ENCODE measurements around the gene GLI1. TPM values are rescaled to one million over a fixed set of nuclear protein-coding genes. Genes with fewer than 3 reads are reported as not detected.

The GLI1 gene
- total RNA-seq, 4 donors from 2014 or later: 1.0 TPM; not detected in 3

- H3K36me3 ChIP-seq: no peaks in the 10 kb centered on the region
- intact Hi-C loops (cut with DNase I; ENCODE audit: low total_unique reads) (no loop called here), in situ Hi-C loops (cut with MboI; ENCODE audit: low sequenced_read_pairs in 4 of 4) (no loop called here)
- peaks cover 36 to 41% (median 36%) of the 10 kb centered on the region in 3 donors for H3K27me3 ChIP-seq
- TF ChIP-seq, protein P1, sequence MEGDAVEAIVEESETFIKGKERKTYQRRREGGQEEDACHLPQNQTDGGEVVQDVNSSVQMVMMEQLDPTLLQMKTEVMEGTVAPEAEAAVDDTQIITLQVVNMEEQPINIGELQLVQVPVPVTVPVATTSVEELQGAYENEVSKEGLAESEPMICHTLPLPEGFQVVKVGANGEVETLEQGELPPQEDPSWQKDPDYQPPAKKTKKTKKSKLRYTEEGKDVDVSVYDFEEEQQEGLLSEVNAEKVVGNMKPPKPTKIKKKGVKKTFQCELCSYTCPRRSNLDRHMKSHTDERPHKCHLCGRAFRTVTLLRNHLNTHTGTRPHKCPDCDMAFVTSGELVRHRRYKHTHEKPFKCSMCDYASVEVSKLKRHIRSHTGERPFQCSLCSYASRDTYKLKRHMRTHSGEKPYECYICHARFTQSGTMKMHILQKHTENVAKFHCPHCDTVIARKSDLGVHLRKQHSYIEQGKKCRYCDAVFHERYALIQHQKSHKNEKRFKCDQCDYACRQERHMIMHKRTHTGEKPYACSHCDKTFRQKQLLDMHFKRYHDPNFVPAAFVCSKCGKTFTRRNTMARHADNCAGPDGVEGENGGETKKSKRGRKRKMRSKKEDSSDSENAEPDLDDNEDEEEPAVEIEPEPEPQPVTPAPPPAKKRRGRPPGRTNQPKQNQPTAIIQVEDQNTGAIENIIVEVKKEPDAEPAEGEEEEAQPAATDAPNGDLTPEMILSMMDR (IDR thresholded peaks at IDR 0.05 in 4 of 5, conservative IDR thresholded peaks at IDR 0.05 in 1 of 5): no peak
- no peak for TF ChIP-seq POLR2A (IDR thresholded peaks at IDR 0.05)
- H3K4me1 ChIP-seq: peaks cover 12% of the 10 kb centered on the region in 2 donors
- H3K9me3 ChIP-seq: no peaks in the 10 kb centered on the region
- peak overlapping the region in 1 of 4 donors; percentile 10 for H3K27ac ChIP-seq
- DNase-seq (no peak), ATAC-seq (no peak)
- peak overlapping the region in 1 of 4 donors; percentile 47 for H3K4me3 ChIP-seq
These were observed 18.4 kb downstream of the GLI1 start for GRCh38 chr12:57477710-57478681.

- H3K9me3 ChIP-seq: no peaks in the 10 kb centered on the region
- H3K27ac ChIP-seq: no peak overlapping the region
- peaks cover 29 to 35% (median 31%) of the 10 kb centered on the region in 3 donors for H3K27me3 ChIP-seq
- DNase-seq (no peak), ATAC-seq (no peak)
- in situ Hi-C loops (cut with MboI; ENCODE audit: low sequenced_read_pairs in 4 of 4): no loop called here
- intact Hi-C loops (cut with DNase I; ENCODE audit: low total_unique reads): no loop called here
- no peaks in the 10 kb centered on the region for H3K36me3 ChIP-seq
- H3K4me1 ChIP-seq: peaks cover 12% of the 10 kb centered on the region in 2 donors
- TF ChIP-seq POLR2A (IDR thresholded peaks at IDR 0.05): no peak
- H3K4me3 ChIP-seq: no peak overlapping the region
These were observed 19.4 kb downstream of the GLI1 start for GRCh38 chr12:57479043-57479375.

- Histone ChIP-seq H3K27me3 (peaks cover 24 to 29% (median 25%) of the 10 kb centered on the region in 3 donors), H3K27ac (no peak within 1 kb of the TSS), H3K36me3 (no peaks in the 10 kb centered on the region), H3K9me3 (no peaks in the 10 kb centered on the region), H3K4me1 (peaks cover 12% of the 10 kb centered on the region in 2 donors), H3K4me3 (no peak within 1 kb of the TSS)
- in situ Hi-C loops (cut with MboI; ENCODE audit: low sequenced_read_pairs in 4 of 4): no loop called here
- intact Hi-C loops (cut with DNase I; ENCODE audit: low total_unique reads): no loop called here
- ATAC-seq: no peak
- no peak for DNase-seq
- TF ChIP-seq, protein P1 (IDR thresholded peaks at IDR 0.05 in 4 of 5, conservative IDR thresholded peaks at IDR 0.05 in 1 of 5): no peak
- no peak for TF ChIP-seq POLR2A (IDR thresholded peaks at IDR 0.05)
These were observed 20.0 kb downstream of the GLI1 start, which contains the start of gene ARHGAP9 for GRCh38 chr12:57479376-57480115. Gene ARHGAP9 (minus strand): TSS chr12:57479866. CDS start chr12:57479406, 460 bp downstream.

DNA sequence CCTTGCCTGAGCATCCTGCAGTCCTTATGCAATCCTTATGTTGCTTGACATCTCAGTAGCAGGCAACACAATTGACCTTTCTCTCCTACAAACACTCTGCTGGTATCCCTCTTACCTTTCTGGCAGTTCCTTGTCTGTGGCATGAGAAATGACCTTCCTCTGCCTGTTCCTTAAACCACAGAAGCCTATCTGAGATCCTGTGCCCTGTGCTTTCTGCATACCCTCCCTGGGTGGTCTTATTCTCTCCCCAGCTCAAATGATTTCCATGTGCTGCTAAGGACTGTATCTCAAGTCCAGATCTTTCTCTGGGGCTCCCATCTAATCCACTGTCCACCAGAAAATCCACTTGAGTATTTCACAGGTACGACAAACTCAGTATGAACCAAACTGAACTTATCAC lies 22.1 kb downstream of the GLI1 start:
- Histone ChIP-seq H3K27me3 (peaks cover 4 to 8% (median 4%) of the 10 kb centered on the region in 3 donors), H3K4me1 (no peaks in the 10 kb centered on the region), H3K9me3 (no peaks in the 10 kb centered on the region), H3K36me3 (no peaks in the 10 kb centered on the region), H3K4me3 (no peak overlapping the region), H3K27ac (no peak overlapping the region)
- intact Hi-C loops (cut with DNase I; ENCODE audit: low total_unique reads) (no loop called here), in situ Hi-C loops (cut with MboI; ENCODE audit: low sequenced_read_pairs in 4 of 4) (no loop called here)
- no peak for ATAC-seq
- no peak for DNase-seq
- TF ChIP-seq POLR2A (IDR thresholded peaks at IDR 0.05): no peak
- TF ChIP-seq, protein P1 (IDR thresholded peaks at IDR 0.05 in 4 of 5, conservative IDR thresholded peaks at IDR 0.05 in 1 of 5): no peak

DNA sequence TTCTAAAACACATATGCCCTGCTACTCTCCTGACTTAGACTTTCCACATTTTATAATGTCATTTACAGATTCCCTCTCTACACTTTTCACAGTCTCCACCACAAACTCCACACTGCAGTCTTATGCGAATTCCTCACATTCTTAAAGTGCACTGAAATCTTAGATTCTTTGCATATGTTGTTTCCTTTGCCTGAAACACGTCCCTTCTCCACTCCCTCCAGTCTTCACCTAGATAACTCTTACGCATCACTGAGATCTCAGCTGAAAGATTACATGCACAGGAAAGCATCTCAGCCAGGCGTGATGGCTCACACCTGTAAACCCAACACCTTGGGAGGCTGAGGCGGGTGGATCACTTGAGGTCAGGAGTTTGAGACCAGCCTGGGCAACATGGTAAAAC lies 23.9 kb downstream of the GLI1 start:
- Histone ChIP-seq H3K9me3 (no peaks in the 10 kb centered on the region), H3K4me1 (peaks cover 0 to 4% of the 10 kb centered on the region in 2 donors), H3K27me3 (no peaks in the 10 kb centered on the region), H3K4me3 (no peak overlapping the region), H3K27ac (no peak overlapping the region), H3K36me3 (no peaks in the 10 kb centered on the region)
- in situ Hi-C loops (cut with MboI; ENCODE audit: low sequenced_read_pairs in 4 of 4) (no loop called here), intact Hi-C loops (cut with DNase I; ENCODE audit: low total_unique reads) (no loop called here)
- TF ChIP-seq, protein P1 (IDR thresholded peaks at IDR 0.05 in 4 of 5, conservative IDR thresholded peaks at IDR 0.05 in 1 of 5): no peak
- no peak for TF ChIP-seq POLR2A (IDR thresholded peaks at IDR 0.05)
- ATAC-seq (no peak), DNase-seq (no peak)

Data from gastrocnemius medialis (tissue), 4 donors.